RWPE2 (cell line): ENCODE measurements around the gene SNRNP25.

Source experiments
- ATAC-seq: fragments of 200-7000 bp; cut with Tn5 transposase; 3 replicates; pipeline ENCODE4 v1.9.1; 2021; ENCODE audit warnings: low read depth
- DNase-seq: peaks from one replicate; pipeline ENCODE4 v3.0.0-alpha.2; 2020; ENCODE audit warnings: low spot score
- H3K27ac ChIP-seq: fragments of 450-650 bp; 2 replicates; pipeline ENCODE4 v1.5.1; 2017; ENCODE audit warnings: mild to moderate bottlenecking; ENCODE audit not compliant: poor library complexity, severe bottlenecking
- H3K27me3 ChIP-seq: fragments of 250-450 bp; sonication (Bioruptor Pico); 2 replicates; pipeline ENCODE4 v1.5.1; 2021; ENCODE audit warnings: mild to moderate bottlenecking, moderate library complexity; ENCODE audit not compliant: insufficient read depth, poor library complexity, severe bottlenecking
- H3K36me3 ChIP-seq: fragments of 250-450 bp; sonication (Bioruptor Pico); 2 replicates; pipeline ENCODE4 v1.5.1; 2020; ENCODE audit warnings: low read depth, mild to moderate bottlenecking, moderate library complexity
- H3K4me1 ChIP-seq: fragments of 250-450 bp; sonication (Bioruptor Pico); 2 replicates; pipeline ENCODE4 v1.5.1; 2021; ENCODE audit warnings: mild to moderate bottlenecking, moderate library complexity; ENCODE audit not compliant: insufficient read depth, poor library complexity, severe bottlenecking
- H3K4me3 ChIP-seq: fragments of 250-450 bp; sonication (Bioruptor Pico); 2 replicates; pipeline ENCODE4 v1.5.1; 2021; ENCODE audit warnings: mild to moderate bottlenecking, moderate library complexity; ENCODE audit not compliant: severe bottlenecking
- H3K9me3 ChIP-seq: fragments of 250-450 bp; sonication (Bioruptor Pico); 2 replicates; pipeline ENCODE4 v1.5.1; 2021; ENCODE audit warnings: mild to moderate bottlenecking, moderate library complexity; ENCODE audit not compliant: severe bottlenecking
- TF ChIP-seq, protein P1 (sequence below): fragments of 450-650 bp; IDR thresholded peaks from one replicate; pipeline ENCODE4 v1.5.1; 2017; ENCODE audit warnings: mild to moderate bottlenecking, moderate library complexity; ENCODE audit not compliant: poor library complexity, severe bottlenecking

Gene SNRNP25

DNA sequence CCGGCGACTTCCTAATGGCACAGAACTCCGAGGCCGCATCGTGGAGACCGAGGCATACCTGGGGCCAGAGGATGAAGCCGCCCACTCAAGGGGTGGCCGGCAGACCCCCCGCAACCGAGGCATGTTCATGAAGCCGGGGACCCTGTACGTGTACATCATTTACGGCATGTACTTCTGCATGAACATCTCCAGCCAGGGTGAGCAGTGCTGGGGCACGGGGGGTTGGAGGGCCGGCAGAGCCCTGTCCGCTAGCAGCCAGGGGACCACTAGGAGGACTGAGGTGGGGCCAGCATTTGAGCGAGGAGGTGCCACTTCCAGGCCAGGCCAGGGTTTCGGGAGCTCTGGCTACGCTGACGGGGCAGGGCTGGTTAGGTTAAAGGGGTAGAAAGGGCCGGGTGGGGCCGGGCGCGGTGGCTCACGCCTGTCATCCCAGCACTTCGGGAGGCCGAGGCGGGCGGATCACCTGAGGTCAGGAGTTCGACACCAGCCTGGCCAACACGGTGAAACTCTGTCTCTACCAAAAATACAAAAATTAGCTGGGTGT lies 29.5 kb downstream of the SNRNP25 start:
- ATAC-seq (no peak), DNase-seq (no peak)
- H3K9me3 ChIP-seq, result no peaks in the 10 kb centered on the region
- H3K4me1 ChIP-seq, result peaks cover 20% of the 10 kb centered on the region
- TF ChIP-seq, protein P1, sequence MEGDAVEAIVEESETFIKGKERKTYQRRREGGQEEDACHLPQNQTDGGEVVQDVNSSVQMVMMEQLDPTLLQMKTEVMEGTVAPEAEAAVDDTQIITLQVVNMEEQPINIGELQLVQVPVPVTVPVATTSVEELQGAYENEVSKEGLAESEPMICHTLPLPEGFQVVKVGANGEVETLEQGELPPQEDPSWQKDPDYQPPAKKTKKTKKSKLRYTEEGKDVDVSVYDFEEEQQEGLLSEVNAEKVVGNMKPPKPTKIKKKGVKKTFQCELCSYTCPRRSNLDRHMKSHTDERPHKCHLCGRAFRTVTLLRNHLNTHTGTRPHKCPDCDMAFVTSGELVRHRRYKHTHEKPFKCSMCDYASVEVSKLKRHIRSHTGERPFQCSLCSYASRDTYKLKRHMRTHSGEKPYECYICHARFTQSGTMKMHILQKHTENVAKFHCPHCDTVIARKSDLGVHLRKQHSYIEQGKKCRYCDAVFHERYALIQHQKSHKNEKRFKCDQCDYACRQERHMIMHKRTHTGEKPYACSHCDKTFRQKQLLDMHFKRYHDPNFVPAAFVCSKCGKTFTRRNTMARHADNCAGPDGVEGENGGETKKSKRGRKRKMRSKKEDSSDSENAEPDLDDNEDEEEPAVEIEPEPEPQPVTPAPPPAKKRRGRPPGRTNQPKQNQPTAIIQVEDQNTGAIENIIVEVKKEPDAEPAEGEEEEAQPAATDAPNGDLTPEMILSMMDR, result no peak
- H3K27me3 ChIP-seq, result no peaks in the 10 kb centered on the region
- H3K27ac ChIP-seq, result no peak overlapping the region
- H3K4me3 ChIP-seq, result no peak overlapping the region
- H3K36me3 ChIP-seq, result peaks cover 40% of the 10 kb centered on the region

DNA sequence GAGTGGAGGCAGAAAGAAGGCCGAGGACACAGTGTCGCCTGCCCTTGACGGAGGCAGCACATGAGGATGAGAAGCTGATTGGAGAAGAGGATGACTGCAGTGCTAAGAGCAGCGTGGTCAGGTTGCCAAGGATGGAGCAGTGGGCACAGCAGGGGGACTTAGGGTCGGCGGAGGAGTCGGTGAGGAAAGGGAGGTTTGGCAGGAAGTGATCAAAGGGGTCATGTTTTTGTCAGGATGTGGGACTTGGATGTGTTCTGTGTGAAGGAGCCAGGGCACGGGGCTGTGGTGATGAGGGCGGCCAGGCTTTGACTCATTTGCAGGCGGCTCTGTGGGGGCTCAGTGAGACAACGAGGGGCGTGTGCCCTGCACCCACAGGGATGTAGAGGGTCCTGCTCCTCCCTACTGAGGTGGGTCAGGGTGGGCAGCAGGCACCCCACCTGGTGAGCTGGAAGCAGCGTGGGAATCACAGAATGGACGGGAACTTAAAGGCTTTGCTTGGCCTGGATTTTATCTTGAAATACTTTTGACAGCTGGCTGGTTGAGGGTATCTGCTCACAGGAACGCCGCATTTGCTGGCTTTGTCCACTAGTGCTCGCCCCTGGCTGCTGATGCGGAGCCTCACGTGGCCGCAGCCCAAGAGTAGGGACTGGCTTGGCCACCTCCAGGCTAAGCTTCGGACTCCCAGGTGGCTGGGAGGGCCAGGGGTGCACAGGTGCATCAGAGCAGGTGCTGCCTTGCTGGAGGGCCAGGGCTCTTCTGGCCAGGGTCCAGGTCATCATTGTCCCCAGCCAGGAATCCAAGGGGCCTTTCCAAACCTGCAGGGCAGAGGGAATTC lies 30.4 kb downstream of the SNRNP25 start:
- Histone ChIP-seq H3K36me3 (peaks cover 47% of the 10 kb centered on the region), H3K4me1 (peaks cover 19% of the 10 kb centered on the region), H3K9me3 (no peaks in the 10 kb centered on the region), H3K27ac (peak overlapping the region; percentile 77), H3K4me3 (no peak overlapping the region), H3K27me3 (no peaks in the 10 kb centered on the region)
- TF ChIP-seq, protein P1, result no peak
- ATAC-seq (no peak), DNase-seq (no peak)

DNA sequence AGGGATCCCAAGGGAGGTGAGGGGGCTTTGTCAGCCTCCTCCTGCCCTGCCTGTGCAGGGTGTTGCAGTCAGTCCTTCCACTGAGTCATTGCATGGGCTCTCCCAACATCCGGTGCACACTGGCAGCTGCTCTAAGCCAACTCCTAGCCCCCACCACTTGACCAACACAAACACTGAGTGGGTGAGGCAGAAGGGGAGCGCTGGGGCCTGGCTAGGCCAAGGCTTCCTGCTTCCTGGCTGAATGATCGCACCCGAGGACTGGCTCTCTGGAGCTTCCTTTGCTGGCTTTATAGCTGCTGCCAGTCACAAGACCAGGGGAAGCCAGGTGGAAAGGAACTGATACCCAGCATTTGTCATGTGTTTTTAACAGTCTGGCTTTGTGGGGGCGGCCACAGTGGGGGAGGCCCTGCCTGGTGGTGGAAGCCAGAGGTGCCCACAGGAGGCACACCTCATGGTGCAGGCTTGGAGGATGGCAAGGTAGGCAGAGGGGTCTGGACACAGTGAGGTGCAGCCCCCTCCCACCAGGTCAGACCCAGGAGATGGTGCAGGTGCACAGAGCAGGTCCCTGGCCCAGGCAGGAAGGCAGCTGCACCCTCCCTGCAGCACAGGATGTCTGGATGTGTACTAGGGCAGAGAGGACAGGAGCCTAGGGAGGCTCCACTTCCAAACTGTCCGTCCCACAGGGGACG lies 31.2 kb downstream of the SNRNP25 start:
- Histone ChIP-seq H3K4me3 (no peak overlapping the region), H3K9me3 (no peaks in the 10 kb centered on the region), H3K36me3 (peaks cover 44% of the 10 kb centered on the region), H3K27me3 (no peaks in the 10 kb centered on the region), H3K4me1 (peaks cover 17% of the 10 kb centered on the region), H3K27ac (peak overlapping the region; percentile 77)
- ATAC-seq (peak; percentile 95), DNase-seq (no peak)
- TF ChIP-seq, protein P1, result no peak

DNA sequence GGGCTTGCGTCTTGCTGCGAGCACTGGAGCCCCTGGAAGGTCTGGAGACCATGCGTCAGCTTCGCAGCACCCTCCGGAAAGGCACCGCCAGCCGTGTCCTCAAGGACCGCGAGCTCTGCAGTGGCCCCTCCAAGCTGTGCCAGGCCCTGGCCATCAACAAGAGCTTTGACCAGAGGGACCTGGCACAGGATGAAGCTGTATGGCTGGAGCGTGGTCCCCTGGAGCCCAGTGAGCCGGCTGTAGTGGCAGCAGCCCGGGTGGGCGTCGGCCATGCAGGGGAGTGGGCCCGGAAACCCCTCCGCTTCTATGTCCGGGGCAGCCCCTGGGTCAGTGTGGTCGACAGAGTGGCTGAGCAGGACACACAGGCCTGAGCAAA lies 31.8 kb downstream of the SNRNP25 start:
- TF ChIP-seq, protein P1, result no peak
- H3K27ac ChIP-seq, result peak overlapping the region; percentile 77
- H3K27me3 ChIP-seq, result no peaks in the 10 kb centered on the region
- peaks cover 40% of the 10 kb centered on the region for H3K36me3 ChIP-seq
- ATAC-seq, result no peak
- peaks cover 17% of the 10 kb centered on the region for H3K4me1 ChIP-seq
- no peak for DNase-seq
- no peak overlapping the region for H3K4me3 ChIP-seq
- no peaks in the 10 kb centered on the region for H3K9me3 ChIP-seq
